CD14-positive monocyte (primary cell): ENCODE data around the gene VAX1. TPM values are rescaled to one million over a fixed set of nuclear protein-coding genes. Genes with fewer than 3 reads are reported as not detected.

Source experiments
- DNase-seq, 3 donors: peaks; one replicate each; pipeline ENCODE4 v3.0.0-alpha.2; 2011 to 2022
- H2AFZ ChIP-seq: 2 replicates; pipeline ENCODE4 v1.6.0; 2012; ENCODE audit warnings: mild to moderate bottlenecking, low read depth, low read length, inconsistent platforms; ENCODE audit not compliant: insufficient read depth, poor library complexity, severe bottlenecking
- H3K27ac ChIP-seq, 2 donors: 1 replicate in 1 of 2; 2 replicates in 1 of 2; pipeline ENCODE4 v1.5.1; 2012 to 2013; ENCODE audit warnings: low read length in 2 of 2, control low read depth in 1 of 2, inconsistent platforms in 1 of 2, low read depth in 1 of 2, mild to moderate bottlenecking in 1 of 2
- H3K27me3 ChIP-seq, 2 donors: one replicate each; pipeline versions ENCODE4 v1.6.0 to v1.6.1; 2011 to 2013; ENCODE audit warnings: low read length in 2 of 2; ENCODE audit not compliant: control insufficient read depth in 2 of 2, insufficient read depth in 2 of 2
- H3K36me3 ChIP-seq, 2 donors: replicated peaks in 1 of 2; 1 replicate in 1 of 2; 2 replicates in 1 of 2; pipeline versions ENCODE4 v1.5.1 to v1.6.1; 2012 to 2013; ENCODE audit warnings: low read length in 2 of 2, control low read depth in 1 of 2, inconsistent platforms in 1 of 2, mild to moderate bottlenecking in 1 of 2; ENCODE audit not compliant: insufficient read depth in 2 of 2, control insufficient read depth in 1 of 2
- H3K4me1 ChIP-seq, 2 donors: 1 replicate in 1 of 2; 2 replicates in 1 of 2; pipeline versions ENCODE4 v1.5.1 to v1.6.1; 2012 to 2013; ENCODE audit warnings: low read length in 2 of 2, control low read depth in 1 of 2, inconsistent platforms in 1 of 2, mild to moderate bottlenecking in 1 of 2, moderate library complexity in 1 of 2; ENCODE audit not compliant: insufficient read depth in 2 of 2, control insufficient read depth in 1 of 2
- H3K4me2 ChIP-seq: replicated peaks from 2 replicates; pipeline ENCODE3; 2012; ENCODE audit warnings: low read length, moderate library complexity, mild to moderate bottlenecking; ENCODE audit not compliant: poor library complexity, severe bottlenecking; ENCODE audit errors: extremely low read depth
- H3K4me3 ChIP-seq, 3 experiments: fragments of 200-600 bp in 1 of 3; sonication (generic) in 1 of 3; replicated peaks in 1 of 3; 1 replicate in 2 of 3; 2 replicates in 1 of 3; pipeline ENCODE4 v1.5.1; 2011 to 2013; ENCODE audit warnings: low read length in 3 of 3, mild to moderate bottlenecking in 3 of 3, control low read depth in 2 of 3, low read depth in 2 of 3, inconsistent platforms in 1 of 3, moderate library complexity in 1 of 3
- H3K79me2 ChIP-seq: 2 replicates; pipeline ENCODE4 v1.6.0; 2012; ENCODE audit warnings: mild to moderate bottlenecking, control low read depth, inconsistent platforms, low read length, moderate library complexity; ENCODE audit not compliant: insufficient read depth
- H3K9ac ChIP-seq: 2 replicates; pipeline ENCODE4 v1.6.0; 2017; ENCODE audit warnings: low read length, mild to moderate bottlenecking; ENCODE audit not compliant: insufficient read depth, poor library complexity, severe bottlenecking
- H3K9me3 ChIP-seq, 2 donors: replicated peaks in 1 of 2; 1 replicate in 1 of 2; 2 replicates in 1 of 2; pipeline versions ENCODE4 v1.5.1 to v1.6.1; 2012 to 2013; ENCODE audit warnings: low read length in 2 of 2, control low read depth in 1 of 2; ENCODE audit not compliant: control insufficient read depth in 1 of 2, insufficient read depth in 1 of 2
- H4K20me1 ChIP-seq: 2 replicates; pipeline ENCODE4 v1.6.0; 2012; ENCODE audit warnings: mild to moderate bottlenecking, low read length, control low read depth, moderate library complexity; ENCODE audit not compliant: insufficient read depth
- H3K27ac Mint-ChIP-seq, 7 donors: one replicate each; pipeline ENCODE4 v1.8.0; 2020; ENCODE audit warnings: mild to moderate bottlenecking in 7 of 7, mixed read lengths in 7 of 7, moderate library complexity in 6 of 7, inconsistent platforms in 2 of 7
- H3K27me3 Mint-ChIP-seq, 3 donors: one replicate each; pipeline ENCODE4 v1.8.0; 2021 to 2022; ENCODE audit warnings: low read depth in 3 of 3, mild to moderate bottlenecking in 3 of 3, mixed read lengths in 3 of 3, moderate library complexity in 3 of 3, inconsistent platforms in 1 of 3
- H3K36me3 Mint-ChIP-seq, 2 donors: one replicate each; pipeline ENCODE4 v1.8.0; 2020; ENCODE audit warnings: mixed read lengths in 2 of 2, inconsistent platforms in 1 of 2, mild to moderate bottlenecking in 1 of 2
- H3K4me1 Mint-ChIP-seq: one replicate; pipeline ENCODE4 v1.8.0; 2020; ENCODE audit warnings: mild to moderate bottlenecking, mixed read lengths
- H3K4me3 Mint-ChIP-seq, 2 donors: one replicate each; pipeline ENCODE4 v1.8.0; 2020; ENCODE audit warnings: mild to moderate bottlenecking in 2 of 2, mixed read lengths in 2 of 2, moderate library complexity in 1 of 2
- H3K9me3 Mint-ChIP-seq, 7 donors: one replicate each; pipeline ENCODE4 v1.8.0; 2020 to 2022; ENCODE audit warnings: mixed read lengths in 7 of 7, mild to moderate bottlenecking in 6 of 7, moderate library complexity in 6 of 7, inconsistent platforms in 2 of 7
- CTCF ChIP-seq: fragments of 200-600 bp; IDR thresholded peaks from one replicate; pipeline ENCODE4 v1.8.0; 2022; ENCODE audit warnings: antibody characterized with exemption, mild to moderate bottlenecking
- WGBS: methylation state at CpG from one replicate; pipeline ENCODE4 v1.1.5; 2013; ENCODE audit warnings: missing lambda C conversion rate; ENCODE audit not compliant: insufficient coverage; 5-methylcytosine and 5-hydroxymethylcytosine counted together
- intact Hi-C, 2 donors: fragments of 100-400 bp; cut with micrococcal nuclease; formaldehyde crosslinking; loops; one replicate each; pipeline versions ENCODE4 v1.15.0 to v1.15.1; 2023
- polyA plus RNA-seq, 3 donors: library from polyadenylated mRNA; depleted of rRNA in 1 of 3; unstranded in 2 of 3; stranded (reverse) in 1 of 3; fragments of 300-500 nt in 2 of 3; fragments of >200 nt in 1 of 3; fragmentation: Illumina TruSeq in 2 of 3; gene quantifications; 1 replicate in 2 of 3; 2 replicates in 1 of 3; pipeline ENCODE4 v1.2.3, GENCODE V29; 2012 to 2021

Gene VAX1
- polyA plus RNA-seq, 3 donors = not detected

GRCh38 chr10:117137031-117137910 lies 799 bp downstream of the VAX1 start:
- intact Hi-C loops = no loop called here
- no peaks in the 10 kb centered on the region for H4K20me1 ChIP-seq
- Mint-ChIP-seq H3K27ac (no peak overlapping the region), H3K27me3 (peaks cover 88 to 96% (median 89%) of the 10 kb centered on the region in 3 donors), H3K36me3 (peaks cover 0 to 13% of the 10 kb centered on the region in 2 donors), H3K9me3 (peaks cover 0 to 47% (median 29%) of the 10 kb centered on the region in 7 donors), H3K4me3 (peak overlapping the region; percentile 51 to 91), H3K4me1 (peaks cover 35% of the 10 kb centered on the region)
- H3K4me2 ChIP-seq = peak overlapping the region; percentile 57
- H3K9me3 ChIP-seq = peaks cover 13 to 56% of the 10 kb centered on the region in 2 donors
- no peak for TF ChIP-seq CTCF
- no peaks in the 10 kb centered on the region for H3K36me3 ChIP-seq
- no peak overlapping the region for H3K27ac ChIP-seq
- H3K4me1 ChIP-seq = peaks cover 28 to 37% of the 10 kb centered on the region in 2 donors
- no peaks in the 10 kb centered on the region for H3K79me2 ChIP-seq
- H3K27me3 ChIP-seq = peaks cover 77 to 92% of the 10 kb centered on the region in 2 donors
- peak overlapping the region in 1 of 3 experiments; percentile 53 for H3K4me3 ChIP-seq
- WGBS = under 1% methylated on average over 96 of the region's 98 CpGs
- DNase-seq = no peak
- no peak overlapping the region for H3K9ac ChIP-seq
- H2AFZ ChIP-seq = peak overlapping the region; percentile 21

GRCh38 chr10:117136391-117136975 lies 1.6 kb downstream of the VAX1 start:
- Mint-ChIP-seq H3K4me3 (peak overlapping the region in 1 of 2 donors; percentile 87), H3K27me3 (peaks cover 88 to 96% (median 89%) of the 10 kb centered on the region in 3 donors), H3K4me1 (peaks cover 43% of the 10 kb centered on the region), H3K9me3 (peaks cover 0 to 52% (median 32%) of the 10 kb centered on the region in 7 donors), H3K36me3 (peaks cover 2 to 13% of the 10 kb centered on the region in 2 donors), H3K27ac (peak overlapping the region in 1 of 7 donors; percentile 60)
- intact Hi-C loops = no loop called here
- Histone ChIP-seq H3K4me3 (peak overlapping the region in 1 of 3 experiments; percentile 53), H3K9me3 (peaks cover 16 to 56% of the 10 kb centered on the region in 2 donors), H3K4me2 (peak overlapping the region; percentile 57), H3K27me3 (peaks cover 77 to 92% of the 10 kb centered on the region in 2 donors), H2AFZ (peak overlapping the region; percentile 21), H3K79me2 (no peaks in the 10 kb centered on the region), H4K20me1 (no peaks in the 10 kb centered on the region), H3K27ac (no peak overlapping the region), H3K4me1 (peaks cover 34 to 44% of the 10 kb centered on the region in 2 donors), H3K9ac (no peak overlapping the region), H3K36me3 (no peaks in the 10 kb centered on the region)
- 34% methylated on average over 23 of the region's 34 CpGs for WGBS
- TF ChIP-seq CTCF = no peak
- no peak for DNase-seq
